ENCODE results near the gene SLC38A11. TPM values are rescaled to one million over a fixed set of nuclear protein-coding genes. Genes with fewer than 3 reads are reported as not detected.

The SLC38A11 gene
- total RNA-seq, 1 donor from 2014 or later: not detected

- no peak for DNase-seq
- Mint-ChIP-seq H3K9me3 (ENCODE audit: unreplicated experiment) (peaks cover 2% of the 10 kb centered on the region), H3K27ac (ENCODE audit: unreplicated experiment) (no peak overlapping the region), H3K36me3 (ENCODE audit: unreplicated experiment) (no peaks in the 10 kb centered on the region), H3K4me1 (ENCODE audit: low read depth, unreplicated experiment) (no peaks in the 10 kb centered on the region), H3K27me3 (ENCODE audit: unreplicated experiment) (no peaks in the 10 kb centered on the region), H3K4me3 (ENCODE audit: unreplicated experiment) (no peak overlapping the region)
- no peak for TF ChIP-seq CTCF (IDR thresholded peaks at IDR 0.05; ENCODE audit: partially characterized antibody, unreplicated experiment)
Measured at GRCh38 chr2:164859251-164859818, 96.0 kb downstream of the SLC38A11 start.

- no peaks in the 10 kb centered on the region for H3K9me3 Mint-ChIP-seq (ENCODE audit: unreplicated experiment)
- H3K4me1 Mint-ChIP-seq (ENCODE audit: low read depth, unreplicated experiment): no peaks in the 10 kb centered on the region
- TF ChIP-seq CTCF (IDR thresholded peaks at IDR 0.05; ENCODE audit: partially characterized antibody, unreplicated experiment): no peak
- no peaks in the 10 kb centered on the region for H3K36me3 Mint-ChIP-seq (ENCODE audit: unreplicated experiment)
- H3K27me3 Mint-ChIP-seq (ENCODE audit: unreplicated experiment): no peaks in the 10 kb centered on the region
- no peak for DNase-seq
- no peak overlapping the region for H3K27ac Mint-ChIP-seq (ENCODE audit: unreplicated experiment)
- H3K4me3 Mint-ChIP-seq (ENCODE audit: unreplicated experiment): no peak overlapping the region
Measured at GRCh38 chr2:164852086-164852485, 103.2 kb downstream of the SLC38A11 start.

DNA sequence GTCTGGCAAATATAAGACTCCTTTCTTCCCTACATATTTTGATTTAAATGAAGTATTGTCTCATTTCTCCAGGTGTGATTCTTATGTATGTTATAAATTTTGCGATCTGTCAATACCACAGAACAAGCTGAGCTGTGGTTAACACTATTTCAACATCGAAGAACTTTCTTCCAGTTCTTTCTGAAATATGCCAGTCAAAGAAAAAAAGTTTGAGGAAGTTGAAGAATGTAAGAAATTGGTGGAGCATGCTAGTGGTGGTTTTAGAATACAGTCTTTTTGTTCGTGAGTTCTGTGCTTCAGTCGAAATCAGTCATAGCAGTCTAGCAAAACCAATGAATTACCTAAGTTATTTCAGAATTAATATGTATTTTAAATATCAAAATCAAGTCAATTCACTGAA is 105.1 kb downstream of the SLC38A11 start:
- H3K4me3 Mint-ChIP-seq (ENCODE audit: unreplicated experiment): no peak overlapping the region
- no peaks in the 10 kb centered on the region for H3K36me3 Mint-ChIP-seq (ENCODE audit: unreplicated experiment)
- TF ChIP-seq CTCF (IDR thresholded peaks at IDR 0.05; ENCODE audit: partially characterized antibody, unreplicated experiment): no peak
- no peak for DNase-seq
- H3K4me1 Mint-ChIP-seq (ENCODE audit: low read depth, unreplicated experiment): no peaks in the 10 kb centered on the region
- H3K27me3 Mint-ChIP-seq (ENCODE audit: unreplicated experiment): no peaks in the 10 kb centered on the region
- no peak overlapping the region for H3K27ac Mint-ChIP-seq (ENCODE audit: unreplicated experiment)
- no peaks in the 10 kb centered on the region for H3K9me3 Mint-ChIP-seq (ENCODE audit: unreplicated experiment)

GRCh38 chr2:164849506-164849905 is 105.8 kb downstream of the SLC38A11 start:
- no peak for DNase-seq
- Mint-ChIP-seq H3K4me3 (ENCODE audit: unreplicated experiment) (no peak overlapping the region), H3K9me3 (ENCODE audit: unreplicated experiment) (no peaks in the 10 kb centered on the region), H3K27me3 (ENCODE audit: unreplicated experiment) (no peaks in the 10 kb centered on the region), H3K27ac (ENCODE audit: unreplicated experiment) (no peak overlapping the region), H3K4me1 (ENCODE audit: low read depth, unreplicated experiment) (no peaks in the 10 kb centered on the region), H3K36me3 (ENCODE audit: unreplicated experiment) (no peaks in the 10 kb centered on the region)
- no peak for TF ChIP-seq CTCF (IDR thresholded peaks at IDR 0.05; ENCODE audit: partially characterized antibody, unreplicated experiment)

DNA sequence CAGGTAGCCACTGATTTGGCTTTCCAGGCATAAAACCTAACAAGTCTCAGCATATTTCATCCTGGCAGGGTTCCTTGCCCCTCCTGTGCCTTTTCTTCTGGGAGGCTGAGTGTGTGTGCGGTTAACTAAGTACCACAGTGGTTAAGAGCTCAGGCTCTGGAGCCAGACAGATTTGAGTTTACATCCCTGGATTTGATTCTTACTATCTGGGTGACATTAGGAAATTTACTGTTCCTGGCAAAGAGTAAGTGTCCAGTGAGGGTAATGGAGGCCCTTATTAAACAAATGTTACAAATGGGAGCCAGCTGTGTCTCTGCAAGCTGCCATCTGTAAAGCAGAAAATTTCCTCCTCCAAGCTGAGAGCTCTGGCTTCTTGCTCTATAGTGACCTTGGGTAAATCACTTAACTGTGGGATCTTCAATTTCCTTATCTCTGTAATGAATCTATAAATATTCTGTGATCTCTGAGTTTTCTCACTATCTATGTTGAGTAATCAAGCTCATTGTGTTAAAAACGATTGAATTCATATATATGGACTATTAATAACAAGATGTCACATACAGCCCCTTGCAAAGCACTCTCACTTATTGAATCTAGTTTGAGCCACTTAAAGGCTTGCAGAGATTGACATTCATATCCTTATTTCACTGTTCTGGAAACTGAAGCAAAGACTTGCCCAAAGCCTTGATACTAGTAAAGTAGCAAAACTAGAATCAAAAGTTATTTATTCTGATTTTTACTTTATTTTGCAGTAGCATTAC is 107.2 kb downstream of the SLC38A11 start:
- Mint-ChIP-seq H3K36me3 (ENCODE audit: unreplicated experiment) (no peaks in the 10 kb centered on the region), H3K4me3 (ENCODE audit: unreplicated experiment) (no peak overlapping the region), H3K9me3 (ENCODE audit: unreplicated experiment) (no peaks in the 10 kb centered on the region), H3K4me1 (ENCODE audit: low read depth, unreplicated experiment) (no peaks in the 10 kb centered on the region), H3K27ac (ENCODE audit: unreplicated experiment) (no peak overlapping the region), H3K27me3 (ENCODE audit: unreplicated experiment) (no peaks in the 10 kb centered on the region)
- DNase-seq: no peak
- no peak for TF ChIP-seq CTCF (IDR thresholded peaks at IDR 0.05; ENCODE audit: partially characterized antibody, unreplicated experiment)

Data from glutamatergic neuron (in vitro differentiated cells).